Karpas-422 (cell line): ENCODE measurements around the gene MGMT. TPM values are rescaled to one million over a fixed set of nuclear protein-coding genes. Genes with fewer than 3 reads are reported as not detected.

Experiments used
- DNase-seq: peaks from one replicate; pipeline ENCODE4 v3.0.0-alpha.2; 2015
- H2AFZ ChIP-seq: fragments of 200-600 bp; sonication (generic); 2 replicates; pipeline ENCODE4 v1.6.1; 2014; ENCODE audit warnings: antibody characterized with exemption, low read length, mixed read lengths
- H3K27ac ChIP-seq: fragments of 200-600 bp; sonication (generic); 2 replicates; pipeline ENCODE4 v1.5.1; 2014; ENCODE audit warnings: mild to moderate bottlenecking, low read length, moderate library complexity
- H3K27me3 ChIP-seq: fragments of 200-600 bp; sonication (generic); 2 replicates; pipeline ENCODE4 v1.6.1; 2014; ENCODE audit warnings: low read length, mixed read lengths
- H3K36me3 ChIP-seq: fragments of 200-600 bp; sonication (generic); 2 replicates; pipeline ENCODE4 v1.6.1; 2014; ENCODE audit warnings: low read length, mixed read lengths; ENCODE audit not compliant: insufficient read depth
- H3K4me1 ChIP-seq: fragments of 200-600 bp; sonication (generic); 2 replicates; pipeline ENCODE4 v1.6.1; 2014; ENCODE audit warnings: mild to moderate bottlenecking, low read length, mixed read lengths
- H3K4me2 ChIP-seq: fragments of 200-600 bp; sonication (generic); 2 replicates; pipeline ENCODE4 v1.6.1; 2014; ENCODE audit warnings: low read length, low read depth, mild to moderate bottlenecking; ENCODE audit not compliant: poor library complexity, severe bottlenecking
- H3K4me3 ChIP-seq: fragments of 200-600 bp; sonication (generic); 2 replicates; pipeline ENCODE4 v1.5.1; 2014; ENCODE audit warnings: mild to moderate bottlenecking, antibody characterized with exemption, low read length, mixed read lengths
- H3K79me2 ChIP-seq: fragments of 200-600 bp; sonication (generic); 2 replicates; pipeline ENCODE4 v1.6.1; 2014; ENCODE audit warnings: mild to moderate bottlenecking, low read length, mixed read lengths
- H3K9ac ChIP-seq: fragments of 200-600 bp; sonication (generic); 2 replicates; pipeline ENCODE4 v1.6.0; 2014; ENCODE audit warnings: low read length
- H3K9me2 ChIP-seq: fragments of 200-600 bp; sonication (generic), shearing (Covaris generic); replicated peaks from 2 replicates; pipeline ENCODE4 v1.6.0; 2014; ENCODE audit warnings: mild to moderate bottlenecking, low read length, moderate library complexity; ENCODE audit not compliant: insufficient read depth
- H3K9me3 ChIP-seq: fragments of 300-700, 200-600 bp; sonication (generic); 2 replicates; pipeline ENCODE4 v1.6.1; 2014; ENCODE audit warnings: low read length, mixed read lengths
- H4K20me1 ChIP-seq: fragments of 200-600 bp; sonication (generic); 2 replicates; pipeline ENCODE4 v1.6.1; 2014; ENCODE audit warnings: mild to moderate bottlenecking, antibody characterized with exemption, low read length, low read depth; ENCODE audit not compliant: insufficient read depth
- total RNA-seq: library from RNA; depleted of rRNA; stranded (reverse); fragments of >200 nt; shearing (Covaris generic); gene quantifications from 2 replicates; pipeline ENCODE4 v1.2.3, GENCODE V29; 2014; ENCODE audit warnings: low replicate concordance; rRNA removed

Gene MGMT
- total RNA-seq = 22.5 and 33.8 TPM in 2 replicates

DNA sequence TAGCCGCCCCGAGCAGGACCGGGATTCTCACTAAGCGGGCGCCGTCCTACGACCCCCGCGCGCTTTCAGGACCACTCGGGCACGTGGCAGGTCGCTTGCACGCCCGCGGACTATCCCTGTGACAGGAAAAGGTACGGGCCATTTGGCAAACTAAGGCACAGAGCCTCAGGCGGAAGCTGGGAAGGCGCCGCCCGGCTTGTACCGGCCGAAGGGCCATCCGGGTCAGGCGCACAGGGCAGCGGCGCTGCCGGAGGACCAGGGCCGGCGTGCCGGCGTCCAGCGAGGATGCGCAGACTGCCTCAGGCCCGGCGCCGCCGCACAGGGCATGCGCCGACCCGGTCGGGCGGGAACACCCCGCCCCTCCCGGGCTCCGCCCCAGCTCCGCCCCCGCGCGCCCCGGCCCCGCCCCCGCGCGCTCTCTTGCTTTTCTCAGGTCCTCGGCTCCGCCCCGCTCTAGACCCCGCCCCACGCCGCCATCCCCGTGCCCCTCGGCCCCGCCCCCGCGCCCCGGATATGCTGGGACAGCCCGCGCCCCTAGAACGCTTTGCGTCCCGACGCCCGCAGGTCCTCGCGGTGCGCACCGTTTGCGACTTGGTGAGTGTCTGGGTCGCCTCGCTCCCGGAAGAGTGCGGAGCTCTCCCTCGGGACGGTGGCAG lies at the start of gene MGMT:
TSS of gene MGMT (plus strand) at position 539 of the 656 bp plus-strand sequence.
- Histone ChIP-seq H3K4me3 (peak within 1 kb of the TSS; percentile 91), H3K9me3 (no peaks in the 10 kb centered on the region), H2AFZ (peak within 1 kb of the TSS; percentile 96), H3K4me2 (peak within 1 kb of the TSS; percentile 87), H3K36me3 (no peaks in the 10 kb centered on the region), H3K9me2 (no peaks in the 10 kb centered on the region), H3K27me3 (no peaks in the 10 kb centered on the region), H4K20me1 (no peaks in the 10 kb centered on the region), H3K79me2 (no peaks in the 10 kb centered on the region), H3K27ac (no peak within 1 kb of the TSS), H3K4me1 (peaks cover 34% of the 10 kb centered on the region), H3K9ac (peak within 1 kb of the TSS; percentile 91)
- peak; percentile 98 for DNase-seq

DNA sequence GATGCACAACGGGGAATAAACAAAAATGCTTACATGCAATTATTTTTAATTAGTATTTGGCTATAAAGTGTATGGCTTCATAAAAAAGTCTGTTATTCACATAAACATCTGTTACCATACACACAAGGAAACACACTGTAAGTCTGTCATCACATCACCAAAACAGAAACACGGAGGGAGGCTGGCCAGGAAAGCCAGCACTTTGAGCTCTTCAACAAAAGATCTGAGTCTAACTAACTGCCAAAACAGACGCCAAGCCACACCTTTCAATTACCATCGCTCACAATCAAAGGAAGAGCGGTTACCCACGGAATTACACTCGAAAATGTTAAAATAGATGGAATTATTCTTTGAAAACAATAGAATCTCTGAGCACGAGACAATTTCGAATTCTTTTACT lies 49.2 kb upstream of the MGMT start:
- Histone ChIP-seq H3K9ac (no peak overlapping the region), H2AFZ (no peak overlapping the region), H3K36me3 (no peaks in the 10 kb centered on the region), H3K27me3 (no peaks in the 10 kb centered on the region), H3K4me3 (no peak overlapping the region), H3K4me2 (no peak overlapping the region), H4K20me1 (no peaks in the 10 kb centered on the region), H3K4me1 (peaks cover 4% of the 10 kb centered on the region), H3K9me2 (no peaks in the 10 kb centered on the region), H3K27ac (no peak overlapping the region), H3K9me3 (no peaks in the 10 kb centered on the region), H3K79me2 (no peaks in the 10 kb centered on the region)
- DNase-seq = no peak

DNA sequence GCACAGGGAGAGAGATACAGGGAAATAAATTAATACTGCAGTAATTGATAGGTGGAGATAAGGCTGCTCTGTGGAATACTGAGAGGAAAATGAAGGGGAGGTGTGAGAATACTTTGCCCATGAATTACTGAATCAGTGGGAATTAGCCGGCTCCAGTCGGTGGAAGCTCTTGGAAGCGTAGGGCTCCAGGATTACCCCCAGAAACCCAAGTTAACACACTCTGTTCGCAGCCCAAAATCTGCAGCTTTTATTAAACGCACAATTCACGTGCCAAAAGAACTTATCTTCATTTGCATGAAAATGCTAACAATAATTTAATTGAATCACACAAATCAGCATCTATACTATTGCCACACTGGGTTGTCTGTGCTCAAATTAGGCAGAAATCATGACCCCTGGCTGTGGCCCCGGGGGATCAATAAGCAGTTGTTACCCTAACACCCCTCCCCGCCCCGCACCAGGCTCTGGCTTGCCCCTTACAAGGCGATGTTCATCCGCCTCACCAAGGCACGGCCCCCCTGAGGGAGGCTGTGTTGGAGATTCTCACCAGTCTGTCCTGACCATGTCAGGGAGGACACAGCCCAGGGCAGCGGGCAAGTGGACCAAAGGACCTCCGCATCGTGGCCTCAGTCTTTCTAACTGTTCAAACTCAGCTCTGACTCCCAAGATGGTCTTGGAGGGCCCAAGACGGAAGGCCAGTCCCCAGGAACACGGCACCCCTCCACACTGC lies 48.4 kb upstream of the MGMT start:
- Histone ChIP-seq H2AFZ (no peak overlapping the region), H3K9me2 (no peaks in the 10 kb centered on the region), H4K20me1 (no peaks in the 10 kb centered on the region), H3K79me2 (no peaks in the 10 kb centered on the region), H3K4me3 (no peak overlapping the region), H3K27me3 (no peaks in the 10 kb centered on the region), H3K4me2 (no peak overlapping the region), H3K9me3 (no peaks in the 10 kb centered on the region), H3K4me1 (no peaks in the 10 kb centered on the region), H3K27ac (no peak overlapping the region), H3K9ac (no peak overlapping the region), H3K36me3 (no peaks in the 10 kb centered on the region)
- DNase-seq = no peak

DNA sequence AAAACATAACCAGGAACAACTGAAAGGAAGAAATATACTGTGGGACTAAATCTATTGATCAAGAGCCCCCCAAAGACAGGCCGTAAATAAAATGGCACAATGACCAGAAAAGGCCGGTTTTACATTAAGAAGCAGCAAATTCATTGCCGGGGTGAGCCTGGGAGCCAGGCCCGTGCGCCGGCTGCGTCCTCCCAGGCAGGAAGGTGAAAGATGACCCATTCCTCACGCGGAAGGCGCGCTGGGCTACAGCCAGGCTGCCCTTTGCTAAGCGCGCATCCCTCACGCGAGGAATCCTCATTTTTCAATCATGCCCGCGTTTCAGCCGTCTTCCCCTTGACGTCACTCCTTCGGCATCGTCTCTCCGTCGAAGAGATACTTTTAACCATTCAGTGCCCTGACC lies 47.6 kb upstream of the MGMT start:
- H3K9ac ChIP-seq = no peak overlapping the region
- no peaks in the 10 kb centered on the region for H3K36me3 ChIP-seq
- H4K20me1 ChIP-seq = no peaks in the 10 kb centered on the region
- H3K27ac ChIP-seq = no peak overlapping the region
- no peaks in the 10 kb centered on the region for H3K79me2 ChIP-seq
- DNase-seq = no peak
- H3K4me1 ChIP-seq = no peaks in the 10 kb centered on the region
- no peaks in the 10 kb centered on the region for H3K9me3 ChIP-seq
- no peaks in the 10 kb centered on the region for H3K9me2 ChIP-seq
- H3K4me3 ChIP-seq = no peak overlapping the region
- H3K27me3 ChIP-seq = no peaks in the 10 kb centered on the region
- H2AFZ ChIP-seq = no peak overlapping the region
- no peak overlapping the region for H3K4me2 ChIP-seq

DNA sequence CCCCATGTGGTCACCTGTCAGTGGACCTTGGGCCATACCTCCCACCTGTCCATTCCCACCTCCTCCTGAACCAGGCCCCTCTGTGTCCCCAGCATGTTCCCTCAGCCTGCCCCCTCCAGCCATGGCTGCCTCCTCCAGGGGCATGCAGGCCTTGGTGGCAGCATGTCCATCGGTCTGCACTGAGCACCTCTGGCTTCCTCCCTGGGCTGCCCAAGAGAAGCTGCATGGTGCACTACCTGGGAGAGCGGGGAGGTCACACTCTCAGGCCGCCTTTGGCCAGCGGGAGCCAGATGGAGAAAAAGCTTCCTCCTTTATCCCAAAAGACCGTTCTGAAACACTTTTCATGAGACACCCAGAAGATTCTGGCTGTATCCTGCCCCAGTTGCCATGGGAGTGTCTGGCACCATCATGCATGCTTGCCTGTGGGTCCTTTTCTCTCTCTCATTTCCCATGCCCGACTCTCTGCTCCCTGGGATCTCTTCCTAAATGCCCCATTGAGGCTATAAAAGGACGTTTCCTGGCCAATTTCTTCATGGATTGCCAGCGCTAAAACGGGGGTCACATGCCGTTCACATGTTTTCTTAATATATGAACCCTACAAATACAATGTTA lies 45.5 kb upstream of the MGMT start:
- no peaks in the 10 kb centered on the region for H3K9me2 ChIP-seq
- no peaks in the 10 kb centered on the region for H4K20me1 ChIP-seq
- no peaks in the 10 kb centered on the region for H3K79me2 ChIP-seq
- H3K27me3 ChIP-seq = no peaks in the 10 kb centered on the region
- no peaks in the 10 kb centered on the region for H3K4me1 ChIP-seq
- no peak overlapping the region for H3K9ac ChIP-seq
- no peaks in the 10 kb centered on the region for H3K9me3 ChIP-seq
- DNase-seq = no peak
- H3K4me3 ChIP-seq = no peak overlapping the region
- H3K4me2 ChIP-seq = no peak overlapping the region
- H3K36me3 ChIP-seq = no peaks in the 10 kb centered on the region
- no peak overlapping the region for H3K27ac ChIP-seq
- H2AFZ ChIP-seq = no peak overlapping the region

DNA sequence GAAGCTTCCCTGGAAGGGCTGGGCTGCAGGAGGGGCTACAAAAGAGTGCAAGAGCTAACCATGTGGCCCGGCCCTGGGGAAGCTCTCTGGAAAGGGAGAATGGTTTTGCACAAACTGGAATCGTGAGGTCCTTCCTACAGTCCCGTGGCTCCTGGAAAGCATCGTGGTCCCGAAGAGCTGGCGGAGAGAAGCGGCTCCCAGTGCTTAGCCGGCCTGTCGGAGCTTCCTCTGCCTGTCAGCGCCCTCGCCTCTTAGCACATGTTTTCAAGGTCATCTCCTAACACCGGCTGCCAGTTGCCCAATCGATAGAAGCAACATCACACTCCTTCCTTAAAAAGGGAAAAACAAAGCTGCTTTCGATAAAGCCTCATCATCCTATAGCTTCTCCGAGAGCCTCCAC lies 42.1 kb upstream of the MGMT start:
- Histone ChIP-seq H3K9me2 (no peaks in the 10 kb centered on the region), H3K36me3 (no peaks in the 10 kb centered on the region), H3K4me3 (no peak overlapping the region), H3K4me2 (no peak overlapping the region), H3K4me1 (no peaks in the 10 kb centered on the region), H2AFZ (no peak overlapping the region), H4K20me1 (no peaks in the 10 kb centered on the region), H3K79me2 (no peaks in the 10 kb centered on the region), H3K9me3 (no peaks in the 10 kb centered on the region), H3K9ac (no peak overlapping the region), H3K27ac (no peak overlapping the region), H3K27me3 (no peaks in the 10 kb centered on the region)
- DNase-seq = no peak

DNA sequence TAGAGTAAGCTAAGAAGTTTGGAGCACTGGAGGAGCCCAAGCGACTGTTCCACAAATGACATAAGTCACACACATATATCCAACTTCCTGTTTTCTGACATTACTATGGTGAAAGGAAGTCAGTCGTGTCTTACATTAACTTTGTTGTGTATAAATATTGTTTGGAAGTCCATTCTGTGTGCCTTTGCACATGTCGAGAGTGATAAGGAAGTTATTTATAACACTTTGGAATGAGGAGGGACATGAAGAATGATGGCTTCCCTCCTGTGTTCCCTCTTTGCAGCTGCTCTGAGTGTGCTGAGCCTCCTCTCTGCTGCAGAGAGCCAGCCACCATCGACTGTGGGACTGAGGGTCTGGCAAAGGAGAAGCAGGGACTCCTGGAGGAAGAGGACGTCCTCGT lies 40.4 kb upstream of the MGMT start:
- Histone ChIP-seq H3K79me2 (no peaks in the 10 kb centered on the region), H3K9ac (no peak overlapping the region), H3K4me3 (no peak overlapping the region), H3K27ac (no peak overlapping the region), H3K27me3 (no peaks in the 10 kb centered on the region), H3K36me3 (no peaks in the 10 kb centered on the region), H4K20me1 (no peaks in the 10 kb centered on the region), H3K9me3 (no peaks in the 10 kb centered on the region), H3K9me2 (no peaks in the 10 kb centered on the region), H3K4me2 (no peak overlapping the region), H2AFZ (no peak overlapping the region), H3K4me1 (no peaks in the 10 kb centered on the region)
- no peak for DNase-seq

DNA sequence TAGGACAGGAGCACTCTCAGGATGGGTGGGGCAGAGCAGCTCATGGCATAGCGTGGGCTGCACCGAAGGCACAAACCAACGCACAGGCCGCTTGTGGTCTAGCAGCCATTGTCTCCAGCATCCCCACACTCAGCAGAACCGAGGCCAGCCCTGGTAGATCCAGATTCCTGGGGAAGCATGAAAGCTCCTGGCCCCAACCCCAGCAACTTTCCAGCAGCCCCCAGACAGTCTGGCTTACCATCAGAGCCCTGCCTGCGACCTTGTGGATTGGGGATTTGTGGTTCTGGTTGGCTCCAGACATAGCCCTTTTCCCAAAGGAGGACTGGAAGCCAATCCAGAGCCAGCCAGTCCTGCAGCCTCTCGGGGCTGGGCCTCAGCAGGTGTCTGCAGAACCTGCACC lies 33.8 kb upstream of the MGMT start:
- no peak overlapping the region for H3K27ac ChIP-seq
- no peaks in the 10 kb centered on the region for H3K9me3 ChIP-seq
- no peaks in the 10 kb centered on the region for H3K27me3 ChIP-seq
- H4K20me1 ChIP-seq = no peaks in the 10 kb centered on the region
- no peaks in the 10 kb centered on the region for H3K9me2 ChIP-seq
- DNase-seq = no peak
- no peak overlapping the region for H2AFZ ChIP-seq
- no peak overlapping the region for H3K9ac ChIP-seq
- no peaks in the 10 kb centered on the region for H3K4me1 ChIP-seq
- H3K79me2 ChIP-seq = no peaks in the 10 kb centered on the region
- no peak overlapping the region for H3K4me2 ChIP-seq
- no peak overlapping the region for H3K4me3 ChIP-seq
- no peaks in the 10 kb centered on the region for H3K36me3 ChIP-seq
